HL-60 (cell line): ENCODE measurements around the gene RGS6.

Experiments
- POLR2AphosphoS5 ChIP-seq: IDR thresholded peaks from 2 replicates; pipeline ENCODE4 v1.6.1; 2012; ENCODE audit warnings: low read depth
- TF ChIP-seq, protein P1 (sequence below): IDR thresholded peaks from one replicate; pipeline ENCODE4 v1.5.1; 2011; ENCODE audit warnings: low read length, control low read depth, inconsistent platforms; ENCODE audit not compliant: insufficient read depth
- TF ChIP-seq, protein P2 (sequence below): IDR thresholded peaks from 2 replicates; pipeline ENCODE4 v1.6.1; 2012; ENCODE audit warnings: low read depth; ENCODE audit not compliant: insufficient replicate concordance

- TF ChIP-seq, protein P1, sequence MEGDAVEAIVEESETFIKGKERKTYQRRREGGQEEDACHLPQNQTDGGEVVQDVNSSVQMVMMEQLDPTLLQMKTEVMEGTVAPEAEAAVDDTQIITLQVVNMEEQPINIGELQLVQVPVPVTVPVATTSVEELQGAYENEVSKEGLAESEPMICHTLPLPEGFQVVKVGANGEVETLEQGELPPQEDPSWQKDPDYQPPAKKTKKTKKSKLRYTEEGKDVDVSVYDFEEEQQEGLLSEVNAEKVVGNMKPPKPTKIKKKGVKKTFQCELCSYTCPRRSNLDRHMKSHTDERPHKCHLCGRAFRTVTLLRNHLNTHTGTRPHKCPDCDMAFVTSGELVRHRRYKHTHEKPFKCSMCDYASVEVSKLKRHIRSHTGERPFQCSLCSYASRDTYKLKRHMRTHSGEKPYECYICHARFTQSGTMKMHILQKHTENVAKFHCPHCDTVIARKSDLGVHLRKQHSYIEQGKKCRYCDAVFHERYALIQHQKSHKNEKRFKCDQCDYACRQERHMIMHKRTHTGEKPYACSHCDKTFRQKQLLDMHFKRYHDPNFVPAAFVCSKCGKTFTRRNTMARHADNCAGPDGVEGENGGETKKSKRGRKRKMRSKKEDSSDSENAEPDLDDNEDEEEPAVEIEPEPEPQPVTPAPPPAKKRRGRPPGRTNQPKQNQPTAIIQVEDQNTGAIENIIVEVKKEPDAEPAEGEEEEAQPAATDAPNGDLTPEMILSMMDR = no peak
- no peak for TF ChIP-seq POLR2AphosphoS5
- TF ChIP-seq, protein P2, sequence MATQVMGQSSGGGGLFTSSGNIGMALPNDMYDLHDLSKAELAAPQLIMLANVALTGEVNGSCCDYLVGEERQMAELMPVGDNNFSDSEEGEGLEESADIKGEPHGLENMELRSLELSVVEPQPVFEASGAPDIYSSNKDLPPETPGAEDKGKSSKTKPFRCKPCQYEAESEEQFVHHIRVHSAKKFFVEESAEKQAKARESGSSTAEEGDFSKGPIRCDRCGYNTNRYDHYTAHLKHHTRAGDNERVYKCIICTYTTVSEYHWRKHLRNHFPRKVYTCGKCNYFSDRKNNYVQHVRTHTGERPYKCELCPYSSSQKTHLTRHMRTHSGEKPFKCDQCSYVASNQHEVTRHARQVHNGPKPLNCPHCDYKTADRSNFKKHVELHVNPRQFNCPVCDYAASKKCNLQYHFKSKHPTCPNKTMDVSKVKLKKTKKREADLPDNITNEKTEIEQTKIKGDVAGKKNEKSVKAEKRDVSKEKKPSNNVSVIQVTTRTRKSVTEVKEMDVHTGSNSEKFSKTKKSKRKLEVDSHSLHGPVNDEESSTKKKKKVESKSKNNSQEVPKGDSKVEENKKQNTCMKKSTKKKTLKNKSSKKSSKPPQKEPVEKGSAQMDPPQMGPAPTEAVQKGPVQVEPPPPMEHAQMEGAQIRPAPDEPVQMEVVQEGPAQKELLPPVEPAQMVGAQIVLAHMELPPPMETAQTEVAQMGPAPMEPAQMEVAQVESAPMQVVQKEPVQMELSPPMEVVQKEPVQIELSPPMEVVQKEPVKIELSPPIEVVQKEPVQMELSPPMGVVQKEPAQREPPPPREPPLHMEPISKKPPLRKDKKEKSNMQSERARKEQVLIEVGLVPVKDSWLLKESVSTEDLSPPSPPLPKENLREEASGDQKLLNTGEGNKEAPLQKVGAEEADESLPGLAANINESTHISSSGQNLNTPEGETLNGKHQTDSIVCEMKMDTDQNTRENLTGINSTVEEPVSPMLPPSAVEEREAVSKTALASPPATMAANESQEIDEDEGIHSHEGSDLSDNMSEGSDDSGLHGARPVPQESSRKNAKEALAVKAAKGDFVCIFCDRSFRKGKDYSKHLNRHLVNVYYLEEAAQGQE = no peak
Measured at GRCh38 chr14:72578514-72578913, 646.3 kb downstream of the RGS6 start.
